ENCODE measurements around the gene PTMS.

PTMS gene

GRCh38 chr12:6750506-6750905, 15.7 kb upstream of the PTMS start:
- H3K27me3 ChIP-seq, result no peaks in the 10 kb centered on the region
- peaks cover 32% of the 10 kb centered on the region; the same call in 1 of the 2 replicates for H4K20me1 ChIP-seq
- no peak for TF ChIP-seq Cebpa-rat (IDR thresholded peaks at IDR 0.05)
- no peak overlapping the region for H3K4me3 ChIP-seq
- no peak overlapping the region for H3K27ac ChIP-seq
- H3K36me3 ChIP-seq, result peaks cover 64% of the 10 kb centered on the region
- H3K4me2 ChIP-seq, result no peak overlapping the region
- H3K4me1 ChIP-seq, result peaks cover 39% of the 10 kb centered on the region
- no peaks in the 10 kb centered on the region for H3K9me3 ChIP-seq
- no peak overlapping the region for H3K9ac ChIP-seq

GRCh38 chr12:6751767-6752166, 14.4 kb upstream of the PTMS start:
- Histone ChIP-seq H3K27ac (0 out of 2 replicates have a peak overlapping the region, but pooled peaks have one; percentile 92), H3K9ac (peak overlapping the region; percentile 95), H3K4me3 (peak overlapping the region; percentile 92), H4K20me1 (peaks cover 32% of the 10 kb centered on the region; the same call in 1 of the 2 replicates), H3K27me3 (no peaks in the 10 kb centered on the region), H3K36me3 (peaks cover 53% of the 10 kb centered on the region), H3K4me1 (peaks cover 31% of the 10 kb centered on the region), H3K4me2 (peak overlapping the region; percentile 89), H3K9me3 (no peaks in the 10 kb centered on the region)
- no peak for TF ChIP-seq Cebpa-rat (IDR thresholded peaks at IDR 0.05)

- Histone ChIP-seq H3K27ac (peak overlapping the region; percentile 92), H3K36me3 (peaks cover 48% of the 10 kb centered on the region), H4K20me1 (peaks cover 28% of the 10 kb centered on the region; the same call in 1 of the 2 replicates), H3K4me3 (peak overlapping the region; percentile 92), H3K27me3 (no peaks in the 10 kb centered on the region), H3K4me2 (peak overlapping the region; percentile 89), H3K4me1 (peaks cover 37% of the 10 kb centered on the region), H3K9me3 (no peaks in the 10 kb centered on the region), H3K9ac (peak overlapping the region; percentile 95)
- TF ChIP-seq Cebpa-rat (IDR thresholded peaks at IDR 0.05), result no peak
Measured at GRCh38 chr12:6752167-6752920, 13.8 kb upstream of the PTMS start.

DNA sequence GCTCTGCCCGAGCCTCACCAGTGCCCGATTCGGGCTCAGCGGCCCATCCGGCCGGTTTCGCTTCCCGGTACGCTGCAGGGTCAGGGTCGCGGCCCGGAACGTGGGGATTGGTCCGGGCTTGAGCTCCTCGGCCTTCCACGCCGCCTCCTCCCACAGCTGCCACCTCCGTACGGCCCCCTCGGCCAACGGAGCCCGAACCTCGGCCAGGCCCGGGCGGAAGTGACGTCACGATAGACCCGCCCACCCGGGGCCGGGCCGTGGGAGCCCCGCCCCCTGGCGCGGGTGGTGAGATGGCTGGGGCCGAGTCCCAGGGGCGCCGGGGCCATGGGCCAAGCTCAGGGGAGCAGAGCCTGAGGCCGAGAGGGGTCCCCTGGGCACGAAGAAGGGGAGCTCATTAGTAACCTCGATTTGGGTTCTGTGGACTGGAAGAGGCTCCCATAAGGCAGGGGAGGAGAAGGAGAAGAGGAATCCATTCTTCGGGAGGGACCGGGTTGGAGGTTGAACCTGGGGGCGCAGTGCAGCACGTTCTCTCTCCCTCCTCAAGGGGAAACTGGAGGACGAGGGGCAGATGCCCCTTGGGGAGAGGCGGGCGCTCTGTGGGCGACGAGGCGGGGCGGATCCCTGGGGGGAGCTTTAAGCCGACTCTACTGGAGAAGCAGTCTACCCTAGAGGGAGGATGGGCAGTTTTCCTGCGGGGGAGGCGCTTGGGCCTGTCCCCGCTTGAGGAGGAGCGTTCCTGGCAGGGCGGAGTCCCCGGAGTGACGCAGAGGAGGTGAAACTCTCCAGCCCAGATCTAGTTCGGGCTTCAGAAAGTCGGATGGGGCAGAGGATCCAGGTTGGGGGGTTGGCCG, 13.0 kb upstream of the PTMS start, which contains the start of gene MLF2:
Gene MLF2, minus strand, starts transcription at position 221 of the 851 bp plus-strand sequence. CDS start 807 bp downstream, outside the sequence.
- TF ChIP-seq Cebpa-rat (IDR thresholded peaks at IDR 0.05), result no peak
- Histone ChIP-seq H3K9me3 (no peaks in the 10 kb centered on the region), H3K36me3 (peaks cover 40% of the 10 kb centered on the region), H3K4me2 (peak within 1 kb of the TSS; percentile 89), H4K20me1 (peaks cover 25% of the 10 kb centered on the region; the same call in 1 of the 2 replicates), H3K27ac (peak within 1 kb of the TSS; percentile 92), H3K27me3 (no peaks in the 10 kb centered on the region), H3K4me3 (peak within 1 kb of the TSS; percentile 92), H3K9ac (peak within 1 kb of the TSS; percentile 95), H3K4me1 (peaks cover 37% of the 10 kb centered on the region)

DNA sequence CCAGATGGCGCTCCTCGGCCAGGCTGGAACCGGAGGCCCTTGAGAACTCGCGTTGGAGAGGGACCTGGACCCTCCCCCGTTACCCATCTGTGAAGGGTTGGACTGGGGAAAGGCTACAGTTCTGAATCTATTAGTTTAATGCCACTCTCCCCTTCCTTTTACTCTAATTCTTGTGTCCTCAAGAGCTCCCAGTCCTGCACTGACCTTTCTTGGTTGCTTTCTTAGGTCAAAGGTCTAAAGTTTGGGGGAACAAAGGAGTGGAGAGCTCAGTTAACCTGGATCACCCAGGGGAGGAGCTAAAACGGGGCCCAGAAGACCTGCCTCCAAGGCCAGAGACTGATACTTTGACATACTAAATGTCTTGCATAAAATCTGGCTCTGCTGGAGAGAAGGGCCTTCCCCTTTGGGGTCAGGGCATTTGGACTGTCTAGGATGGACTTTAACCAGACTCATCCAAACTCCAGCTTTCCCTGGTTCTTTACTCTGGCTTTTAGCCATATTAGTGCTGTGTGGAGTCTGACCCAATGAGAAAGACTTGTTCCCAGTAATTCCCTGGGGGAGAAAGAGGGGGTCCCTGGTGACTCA, 12.3 kb upstream of the PTMS start:
- Histone ChIP-seq H3K9ac (peak overlapping the region; percentile 95), H3K4me1 (peaks cover 44% of the 10 kb centered on the region), H3K27ac (no peak overlapping the region), H3K4me3 (peak overlapping the region; percentile 92), H3K27me3 (no peaks in the 10 kb centered on the region), H4K20me1 (peaks cover 25% of the 10 kb centered on the region; the same call in 1 of the 2 replicates), H3K4me2 (peak overlapping the region; percentile 89), H3K36me3 (peaks cover 32% of the 10 kb centered on the region), H3K9me3 (no peaks in the 10 kb centered on the region)
- no peak for TF ChIP-seq Cebpa-rat (IDR thresholded peaks at IDR 0.05)

DNA sequence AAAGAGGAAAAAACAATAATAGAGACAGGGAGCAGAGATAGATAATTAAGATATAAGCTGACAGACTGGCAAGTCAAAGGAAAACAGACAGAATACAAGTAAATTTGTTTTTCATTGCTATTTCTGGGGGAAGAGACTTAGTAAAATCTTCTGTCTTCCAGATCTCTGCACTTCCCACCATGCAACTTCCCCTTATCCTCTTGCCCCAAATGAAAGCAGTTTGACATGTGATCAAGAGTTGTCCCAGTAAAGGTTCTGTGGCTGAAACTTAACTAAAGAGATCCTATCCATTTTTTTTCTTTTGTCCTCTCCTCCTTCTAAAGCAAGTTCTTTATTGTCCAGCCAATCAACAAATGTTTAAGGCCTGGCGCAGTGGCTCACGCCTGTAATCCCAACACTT, 11.8 kb upstream of the PTMS start:
- Histone ChIP-seq H3K4me2 (peak overlapping the region; percentile 89), H4K20me1 (peaks cover 24% of the 10 kb centered on the region; the same call in 1 of the 2 replicates), H3K9me3 (no peaks in the 10 kb centered on the region), H3K36me3 (peaks cover 27% of the 10 kb centered on the region), H3K27ac (no peak overlapping the region), H3K9ac (no peak overlapping the region), H3K4me1 (peaks cover 44% of the 10 kb centered on the region), H3K4me3 (no peak overlapping the region), H3K27me3 (no peaks in the 10 kb centered on the region)
- no peak for TF ChIP-seq Cebpa-rat (IDR thresholded peaks at IDR 0.05)

GRCh38 chr12:6757028-6757690, 9.0 kb upstream of the PTMS start:
- Histone ChIP-seq H3K27me3 (peaks cover 9% of the 10 kb centered on the region), H4K20me1 (peaks cover 4% of the 10 kb centered on the region; the same call in 1 of the 2 replicates), H3K9me3 (no peaks in the 10 kb centered on the region), H3K4me2 (peak overlapping the region; percentile 14; the same call in 1 of the 2 replicates), H3K36me3 (no peaks in the 10 kb centered on the region), H3K9ac (no peak overlapping the region), H3K27ac (no peak overlapping the region), H3K4me3 (no peak overlapping the region), H3K4me1 (peaks cover 30% of the 10 kb centered on the region)
- TF ChIP-seq Cebpa-rat (IDR thresholded peaks at IDR 0.05), result no peak

DNA sequence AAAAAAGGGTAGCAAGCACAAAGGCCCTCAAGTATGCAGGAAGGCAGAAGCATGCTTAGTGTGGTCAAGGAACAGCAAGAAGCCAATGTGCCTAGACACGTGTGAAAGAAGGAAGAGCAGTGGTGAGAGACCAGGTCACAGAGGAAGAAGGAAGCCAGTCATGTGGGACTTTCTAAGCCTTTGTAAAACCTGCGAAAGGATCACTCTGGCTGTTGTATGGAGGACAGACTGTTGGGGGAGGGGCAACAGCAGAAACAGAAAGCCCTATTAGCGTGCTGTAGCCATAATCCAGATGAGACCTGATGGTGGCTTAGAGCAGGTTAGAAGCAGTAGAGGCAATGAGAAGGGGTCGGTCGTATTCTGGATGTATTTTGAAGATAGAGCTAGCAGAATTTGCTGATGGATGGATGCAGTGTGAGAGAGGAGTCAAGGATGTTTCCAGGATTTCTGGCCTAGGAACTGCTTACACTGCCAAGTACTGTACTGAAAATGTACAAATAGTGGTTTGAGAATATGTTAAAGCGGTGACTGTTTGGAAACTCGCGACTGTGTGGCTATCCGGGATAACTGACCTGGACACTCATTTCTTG, 7.6 kb upstream of the PTMS start:
- H3K9ac ChIP-seq, result no peak overlapping the region
- H3K27ac ChIP-seq, result no peak overlapping the region
- H3K4me3 ChIP-seq, result no peak overlapping the region
- peak overlapping the region; percentile 11; the same call in 1 of the 2 replicates for H3K4me2 ChIP-seq
- H3K27me3 ChIP-seq, result peaks cover 23% of the 10 kb centered on the region
- no peak for TF ChIP-seq Cebpa-rat (IDR thresholded peaks at IDR 0.05)
- peaks cover 27% of the 10 kb centered on the region for H3K4me1 ChIP-seq
- H4K20me1 ChIP-seq, result 0 out of 2 replicates have a peak, but pooled peaks cover 5% of the 10 kb centered on the region
- H3K9me3 ChIP-seq, result no peaks in the 10 kb centered on the region
- H3K36me3 ChIP-seq, result no peaks in the 10 kb centered on the region
